ENCODE measurements around the gene MTCH2.
"Not testable (repeated sequence)": the region's sequence is repeated elsewhere in the genome, so short reads cannot be mapped to it uniquely, and the experiment has no call there.

Gene MTCH2

GRCh38 chr11:47636331-47636730, 6.0 kb downstream of the MTCH2 start:
- DNase-seq (ENCODE audit: low read depth in 2 of 2), result not testable (repeated sequence)

GRCh38 chr11:47631473-47631872, 10.9 kb downstream of the MTCH2 start:
- DNase-seq (ENCODE audit: low read depth in 2 of 2), result no peak

DNA sequence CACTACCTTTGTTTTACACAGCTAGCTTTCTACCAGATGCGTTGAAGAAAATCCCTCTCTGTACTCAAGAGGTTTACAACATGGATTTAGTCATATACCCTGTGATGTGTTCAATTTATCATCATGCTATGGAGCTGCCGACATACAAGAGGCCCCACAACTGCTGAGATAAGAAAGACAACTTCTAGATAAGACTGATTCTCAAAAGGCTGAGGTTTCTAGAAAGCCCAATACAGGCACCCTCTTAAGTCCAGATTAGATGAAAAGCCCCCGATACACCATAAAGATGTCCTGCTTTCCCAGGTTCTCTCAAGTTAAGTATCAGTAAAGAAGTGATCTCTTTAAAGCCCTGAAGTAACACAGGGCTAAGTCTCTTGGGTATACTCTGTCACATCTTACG, 14.3 kb downstream of the MTCH2 start:
- DNase-seq (ENCODE audit: low read depth in 2 of 2), result no peak

DNA sequence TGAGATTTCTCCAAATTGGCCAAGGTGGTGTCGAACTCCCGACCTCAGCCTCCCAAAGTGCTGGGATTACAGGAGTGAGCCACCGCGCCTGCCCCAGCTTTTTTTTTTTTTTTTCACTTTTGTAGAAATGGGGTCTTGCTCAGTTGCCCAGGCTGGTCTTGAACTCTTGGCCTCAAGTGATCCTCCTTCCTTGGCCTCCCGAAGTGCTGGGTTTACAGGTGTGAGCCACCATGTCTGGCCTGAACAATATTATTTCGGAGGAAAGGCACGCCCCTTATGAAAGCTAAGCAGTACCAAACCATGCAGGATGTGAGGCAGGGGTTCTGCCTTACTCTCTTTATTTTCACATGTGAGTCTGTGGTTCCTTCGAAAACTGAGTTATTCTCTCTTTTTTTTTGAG, 16.1 kb downstream of the MTCH2 start:
- no peak for DNase-seq (ENCODE audit: low read depth in 2 of 2)

DNA sequence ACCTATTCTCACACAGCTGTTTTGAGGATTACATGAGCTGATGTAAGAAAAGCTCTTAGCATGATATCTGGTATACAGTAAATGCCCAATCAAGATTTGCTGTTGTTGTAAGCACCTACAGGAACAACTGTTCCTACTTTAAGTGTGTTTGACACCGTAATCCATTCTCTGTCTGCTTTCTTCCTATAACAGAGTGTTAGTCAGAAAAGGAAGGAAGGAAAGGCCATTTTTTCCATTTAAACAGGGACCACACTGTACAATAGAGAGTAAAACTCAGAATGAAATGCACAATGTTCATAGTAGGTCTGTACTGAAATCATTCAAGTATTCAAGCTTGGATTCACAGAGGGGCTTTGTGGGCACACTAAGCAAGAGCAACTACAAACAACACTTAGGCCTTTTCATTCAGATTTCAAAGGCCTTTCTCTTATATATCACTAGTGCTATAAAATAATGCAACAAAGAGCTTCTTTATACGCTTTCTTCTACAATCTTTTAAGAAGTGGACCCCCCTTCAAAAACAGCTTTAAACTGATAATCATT, 21.5 kb downstream of the MTCH2 start:
- no peak for DNase-seq (ENCODE audit: low read depth in 2 of 2)

- DNase-seq (ENCODE audit: low read depth in 2 of 2), result no peak
These were observed 24.9 kb downstream of the MTCH2 start for GRCh38 chr11:47617417-47617809.

DNA sequence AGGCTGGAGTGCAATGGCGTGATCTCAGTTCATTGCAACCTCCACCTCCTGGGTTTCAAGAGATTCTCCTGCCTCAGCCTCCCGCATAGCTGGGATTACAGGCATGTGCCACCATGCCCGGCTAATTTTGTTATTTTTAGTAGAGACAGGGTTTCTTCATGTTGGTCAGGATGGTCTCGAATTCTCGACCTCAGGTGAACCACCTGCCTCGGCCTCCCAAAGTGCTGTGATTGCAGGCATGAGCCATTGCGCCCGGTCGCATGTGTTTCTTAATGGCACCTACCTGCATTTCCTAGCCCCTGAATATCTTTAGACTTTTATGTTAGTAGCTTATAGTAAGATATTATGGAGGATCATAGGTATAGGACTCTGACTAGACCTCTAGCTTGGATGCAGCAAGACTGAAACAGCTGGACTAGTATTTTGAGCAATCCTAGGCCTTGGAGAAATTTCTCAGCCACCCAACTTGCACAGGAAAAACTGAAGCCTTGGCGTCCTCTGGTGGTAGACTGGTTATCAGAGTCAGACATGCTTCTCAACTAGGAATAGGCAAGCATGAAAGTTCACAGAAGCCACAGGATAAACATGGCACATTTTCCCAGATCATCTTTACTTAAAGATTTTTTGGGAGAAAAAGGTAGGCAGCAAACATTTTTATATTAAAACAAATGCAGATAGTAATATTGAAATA, 25.5 kb downstream of the MTCH2 start:
- no peak for DNase-seq (ENCODE audit: low read depth in 2 of 2)

DNA sequence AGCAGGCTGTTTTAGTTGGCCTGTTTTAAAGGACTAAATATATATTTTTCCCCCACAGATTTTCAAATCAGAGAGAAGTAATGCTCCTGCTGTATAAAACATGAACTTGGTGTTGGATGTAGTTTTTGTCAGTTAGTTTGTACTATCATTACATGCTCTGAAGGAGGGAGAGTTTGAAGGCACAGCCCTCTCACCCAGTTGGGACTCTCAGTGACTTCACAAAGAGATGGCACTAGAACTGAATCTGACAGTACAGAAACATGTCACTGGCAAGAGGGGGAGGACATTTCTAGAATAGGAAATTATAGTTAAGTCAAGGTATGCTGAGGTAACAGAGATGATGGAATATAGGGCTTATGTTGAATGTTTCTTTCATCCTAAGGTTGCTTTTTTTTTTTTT, 27.1 kb downstream of the MTCH2 start:
- DNase-seq (ENCODE audit: low read depth in 2 of 2), result no peak

DNA sequence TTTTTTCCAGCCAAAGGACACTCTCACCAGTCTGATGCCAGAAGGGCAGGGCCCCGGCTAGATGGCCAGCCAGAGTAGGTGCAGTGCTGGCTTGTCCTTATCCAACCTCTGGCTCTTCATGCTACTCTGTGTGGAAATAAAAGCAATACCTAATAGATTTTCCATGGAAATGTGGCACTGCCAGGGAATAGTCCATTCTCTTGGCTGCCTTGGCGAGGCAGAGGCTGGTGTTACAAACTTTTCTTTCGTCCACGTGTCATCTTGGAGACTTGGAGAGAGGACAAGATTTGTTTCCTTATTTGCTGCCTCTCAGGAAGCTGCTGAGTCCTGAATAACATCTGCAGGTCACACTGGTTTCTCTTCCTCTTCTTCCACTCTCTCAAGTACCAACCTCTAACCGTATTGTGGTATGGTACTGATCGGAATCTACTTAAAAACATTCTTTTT, 31.0 kb downstream of the MTCH2 start:
- DNase-seq (ENCODE audit: low read depth in 2 of 2), result no peak

GRCh38 chr11:47609675-47610074, 32.7 kb downstream of the MTCH2 start:
- DNase-seq (ENCODE audit: low read depth in 2 of 2), result no peak

DNA sequence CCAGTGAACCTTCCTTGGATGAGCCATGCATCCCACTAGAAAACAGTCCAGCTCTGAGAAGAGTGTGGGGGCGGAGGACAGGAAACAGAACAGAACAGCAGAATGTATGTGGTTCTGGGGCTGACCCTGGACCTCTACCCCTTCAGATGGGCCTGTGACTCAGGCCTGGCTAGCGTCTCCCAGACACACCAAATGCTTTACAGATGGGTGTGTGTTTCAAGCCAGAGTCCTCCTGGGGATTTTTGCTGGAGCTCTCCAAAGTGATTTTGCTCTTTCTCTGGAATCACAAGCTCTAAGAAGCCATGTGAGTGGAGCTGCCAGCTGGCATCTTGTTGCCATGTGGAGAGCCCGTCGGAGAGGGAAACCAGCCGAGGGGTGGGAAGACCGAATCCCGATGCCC, 35.0 kb downstream of the MTCH2 start:
- DNase-seq (ENCODE audit: low read depth in 2 of 2), result no peak

DNA sequence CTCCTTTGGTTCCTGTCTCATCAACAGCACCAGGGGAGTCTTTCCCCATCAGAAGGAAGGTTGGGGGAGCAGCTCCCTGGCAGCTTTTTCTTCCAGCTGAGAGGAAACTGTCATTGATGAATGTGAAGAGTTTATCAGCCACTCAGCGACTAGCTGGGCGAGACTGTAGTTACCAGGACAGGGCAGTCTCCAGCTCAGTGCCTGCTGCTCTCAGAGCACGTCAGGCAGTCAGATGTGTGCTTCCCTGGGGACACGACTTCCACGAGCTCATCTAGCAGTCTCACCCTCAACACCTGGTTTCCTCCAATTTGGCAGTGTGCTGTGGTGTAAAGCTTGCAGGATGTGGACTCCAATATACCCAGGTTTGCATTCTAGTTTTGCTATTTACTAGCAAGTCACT, 35.6 kb downstream of the MTCH2 start:
- DNase-seq (ENCODE audit: low read depth in 2 of 2), result no peak

- no peak for DNase-seq (ENCODE audit: low read depth in 2 of 2)
These were observed 36.4 kb downstream of the MTCH2 start for GRCh38 chr11:47605921-47606320.

DNA sequence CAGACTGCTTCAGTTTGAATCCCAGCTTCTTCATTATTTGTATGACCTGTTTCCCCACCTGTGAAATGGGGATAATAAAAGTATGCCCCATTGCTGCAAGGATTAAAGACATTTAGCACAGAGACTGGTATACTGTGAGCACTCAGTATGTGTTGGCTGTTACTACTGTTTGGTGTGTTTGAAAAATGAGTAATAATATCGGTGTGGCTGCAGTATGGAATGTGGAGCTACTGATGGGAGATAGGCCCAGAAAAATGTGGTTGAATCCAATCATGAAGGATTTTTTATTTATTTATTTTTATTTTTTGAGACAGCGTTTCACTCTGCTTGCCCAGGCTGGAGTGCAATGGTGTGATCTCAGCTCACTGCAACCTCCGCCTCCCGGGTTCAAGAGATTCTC, 39.1 kb downstream of the MTCH2 start:
- no peak for DNase-seq (ENCODE audit: low read depth in 2 of 2)

GRCh38 chr11:47599902-47600301, 42.5 kb downstream of the MTCH2 start:
- DNase-seq (ENCODE audit: low read depth in 2 of 2), result no peak

DNA sequence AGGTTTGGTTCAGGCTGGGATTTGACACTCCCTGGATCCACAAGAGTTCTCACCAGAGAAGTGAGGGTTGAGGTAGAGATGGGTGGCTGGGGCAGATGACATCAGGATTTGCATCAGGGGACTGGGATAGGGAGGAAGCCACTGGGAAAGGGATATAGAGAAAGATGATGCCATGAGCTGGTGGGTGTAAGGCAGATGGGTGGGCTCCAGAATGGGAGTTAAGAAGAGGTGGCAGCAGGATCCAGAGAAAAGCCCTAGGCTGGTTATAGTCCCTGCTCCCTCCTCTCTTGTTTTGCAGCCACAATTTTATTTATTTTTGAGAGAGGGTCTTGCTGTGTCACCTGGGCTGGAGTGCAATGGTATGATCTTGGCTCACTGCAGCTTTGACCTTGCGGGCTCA, 46.4 kb downstream of the MTCH2 start:
- DNase-seq (ENCODE audit: low read depth in 2 of 2), result no peak

DNA sequence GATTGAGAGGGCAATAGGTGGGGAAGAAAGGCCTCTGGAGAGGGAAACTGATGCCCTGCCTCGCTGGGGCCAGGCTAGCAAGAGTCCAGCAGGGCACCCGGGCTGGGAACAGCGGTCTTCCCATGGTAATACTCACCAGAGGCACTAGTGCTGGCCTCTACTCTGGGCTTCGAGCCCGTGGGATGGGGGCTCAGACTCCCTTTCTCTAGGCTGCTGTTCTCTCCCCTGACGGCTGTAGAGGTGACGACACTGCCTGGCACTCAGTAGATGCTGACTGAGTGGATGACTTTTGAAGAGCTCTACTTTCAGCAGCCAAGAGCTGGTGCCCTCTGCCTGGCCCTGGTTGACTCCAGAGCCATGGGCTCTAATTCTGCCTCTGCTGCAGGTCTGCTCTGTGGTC, 47.3 kb downstream of the MTCH2 start:
- DNase-seq (ENCODE audit: low read depth in 2 of 2), result no peak

DNA sequence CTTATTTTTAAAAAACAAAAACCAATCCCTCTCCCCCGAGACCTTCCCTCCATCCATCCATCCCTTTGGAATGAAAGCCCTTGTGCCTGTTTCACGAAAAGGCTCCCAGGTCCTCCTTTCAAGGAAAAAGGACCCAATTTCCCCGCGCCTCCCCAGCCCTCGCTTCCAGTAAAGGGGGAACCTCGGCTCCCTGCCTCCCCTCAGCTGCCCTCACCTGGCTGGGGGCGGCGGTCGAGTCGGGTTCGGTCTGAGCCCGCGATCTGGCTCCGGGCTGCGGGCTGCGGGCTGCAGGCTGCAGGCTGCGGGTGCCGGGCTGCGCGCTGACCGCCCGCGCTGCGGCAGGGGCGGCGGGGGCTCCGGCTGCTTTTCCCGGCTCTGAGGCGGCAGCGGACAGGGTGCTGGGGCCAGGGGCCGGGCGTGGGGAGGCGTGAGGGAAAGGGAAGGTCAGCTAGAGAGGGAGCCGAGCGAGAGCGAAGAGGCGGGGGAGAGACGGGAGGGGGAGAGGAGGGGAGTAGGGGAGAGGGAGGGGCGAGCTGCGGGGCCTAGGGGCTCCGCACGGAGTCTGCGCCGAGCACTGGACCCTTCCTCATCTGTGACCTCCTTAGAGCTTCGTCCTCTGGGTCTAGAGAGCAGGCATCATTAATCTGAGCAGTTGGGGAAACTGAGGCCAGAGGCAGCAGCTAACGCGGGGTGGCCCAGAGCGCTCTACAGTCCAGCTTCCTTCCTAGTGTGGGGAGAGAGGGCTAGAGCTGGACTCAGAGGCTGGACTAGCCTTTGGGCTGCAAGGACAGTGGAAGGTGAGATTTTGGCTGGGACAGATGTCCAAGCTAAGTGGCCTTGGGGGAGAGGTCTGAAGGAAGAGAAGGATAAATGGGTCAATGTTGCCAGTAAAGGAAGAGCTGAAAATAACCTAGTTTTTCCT, 48.2 kb downstream of the MTCH2 start, which contains the start of gene C1QTNF4:
Gene C1QTNF4, minus strand, starts transcription at position 478 of the 922 bp plus-strand sequence. CDS start 3,601 bp downstream, outside the sequence.
- no peak for DNase-seq (ENCODE audit: low read depth in 2 of 2)

DNA sequence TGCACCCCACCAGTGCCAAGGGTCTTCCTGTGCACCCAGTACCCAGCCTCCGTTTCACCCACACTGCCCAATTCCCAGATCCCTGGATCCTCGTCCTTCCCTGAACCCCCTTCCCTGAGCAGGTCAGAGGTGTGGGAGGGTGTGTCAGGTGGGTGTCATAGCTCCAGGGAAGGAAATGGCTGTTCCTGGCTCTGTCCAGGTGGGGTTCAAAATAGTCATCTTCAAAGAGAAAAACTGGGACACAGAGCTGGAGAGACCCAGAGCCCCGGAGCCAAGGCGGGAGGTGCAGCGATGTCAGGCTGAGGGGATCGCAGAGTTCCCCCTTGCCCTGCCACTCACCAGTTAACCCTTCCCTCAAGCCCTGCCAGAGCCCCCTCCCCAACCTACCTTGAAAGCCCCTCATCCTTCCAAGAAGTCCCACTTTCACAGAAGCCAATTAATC, 48.8 kb downstream of the MTCH2 start:
- DNase-seq (ENCODE audit: low read depth in 2 of 2), result no peak

- no peak for DNase-seq (ENCODE audit: low read depth in 2 of 2)
These were observed 49.4 kb downstream of the MTCH2 start for GRCh38 chr11:47592970-47593369.

DNA sequence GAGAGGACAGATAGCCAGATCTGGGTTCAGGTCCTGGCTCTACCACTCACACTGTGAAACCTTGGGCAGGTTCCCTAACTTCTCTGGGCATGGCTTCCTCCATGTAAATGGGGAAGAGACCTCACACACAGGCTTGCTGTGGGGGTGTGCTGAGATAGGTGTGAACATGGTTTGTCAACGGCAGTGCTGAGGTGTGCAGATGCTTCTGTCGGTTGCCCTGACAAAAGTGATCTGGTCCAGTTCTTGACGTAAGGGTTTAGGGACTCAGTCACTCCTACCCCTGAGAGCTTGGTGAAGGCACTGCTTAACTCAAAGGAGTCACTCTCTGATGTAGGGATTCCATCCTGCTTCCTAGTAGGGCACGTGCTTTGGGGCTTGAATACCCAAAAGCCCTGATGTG, 50.1 kb downstream of the MTCH2 start:
- no peak for DNase-seq (ENCODE audit: low read depth in 2 of 2)

DNA sequence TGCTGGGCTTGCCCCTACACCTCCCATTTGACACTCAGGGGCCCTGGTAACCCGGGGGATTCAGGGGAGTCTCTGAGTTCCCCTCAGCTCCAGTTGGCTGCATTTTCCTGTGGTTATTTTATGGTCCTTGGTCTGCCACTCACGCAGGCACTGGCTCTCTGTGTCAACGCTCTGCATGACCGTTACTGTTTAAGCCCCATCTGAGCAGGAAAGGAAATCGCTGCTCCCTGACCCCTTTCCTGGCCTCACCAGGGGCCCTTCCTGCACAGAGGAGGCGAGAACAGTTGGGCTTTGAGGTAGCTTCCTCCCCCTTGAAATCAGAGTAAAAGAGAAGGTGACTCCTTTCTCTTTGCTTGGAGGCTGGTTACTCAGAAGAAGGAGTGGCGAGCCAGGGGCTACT, 50.6 kb downstream of the MTCH2 start:
- no peak for DNase-seq (ENCODE audit: low read depth in 2 of 2)

Measured in activated CD4-positive, alpha-beta T cell treated with anti-CD3 and anti-CD28 coated beads for 24 hours (primary cell).